ENCODE measurements around the gene FOSB.

- TF ChIP-seq POLR2AphosphoS5 (IDR thresholded peaks at IDR 0.05; ENCODE audit: low read depth) (no peak), CTCF (conservative IDR thresholded peaks at IDR 0.05; ENCODE audit: low read depth in 2 of 2) (no peak), REST (IDR thresholded peaks at IDR 0.05; ENCODE audit: unreplicated experiment) (no peak)
These were observed 36.1 kb downstream of the FOSB start for GRCh38 chr19:45503909-45504308.

Data from GM23338 (cell line).